GM21447 (cell line): ENCODE results near the gene NCOA7.
"Not testable (repeated sequence)": the region's sequence is repeated elsewhere in the genome, so short reads cannot be mapped to it uniquely, and the experiment has no call there.

ENCODE experiments used
- ATAC-seq: cut with Tn5 transposase; IDR thresholded peaks from one replicate; pipeline ENCODE4 v1.9.1; 2021; ENCODE audit not compliant: unreplicated experiment

The NCOA7 gene

DNA sequence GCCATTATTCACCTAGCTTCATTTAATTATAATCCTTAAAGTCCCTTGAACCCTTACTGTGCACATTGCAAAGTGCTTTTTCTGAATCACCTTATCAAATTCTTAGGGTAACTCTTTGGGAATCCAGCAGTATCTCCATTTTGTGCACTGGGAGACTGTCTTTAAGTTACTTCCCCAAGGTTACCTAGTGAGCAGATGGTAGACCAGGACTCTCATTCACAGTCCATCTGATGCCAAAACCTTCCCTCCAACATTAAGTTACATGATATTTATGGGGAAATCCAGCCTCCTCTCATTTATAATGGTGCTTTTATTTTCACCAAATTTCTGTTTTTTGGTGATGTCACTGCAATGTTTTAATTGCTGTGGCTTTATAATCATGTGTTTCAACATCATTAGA is 75.7 kb downstream of the NCOA7 start:
- no peak for ATAC-seq

DNA sequence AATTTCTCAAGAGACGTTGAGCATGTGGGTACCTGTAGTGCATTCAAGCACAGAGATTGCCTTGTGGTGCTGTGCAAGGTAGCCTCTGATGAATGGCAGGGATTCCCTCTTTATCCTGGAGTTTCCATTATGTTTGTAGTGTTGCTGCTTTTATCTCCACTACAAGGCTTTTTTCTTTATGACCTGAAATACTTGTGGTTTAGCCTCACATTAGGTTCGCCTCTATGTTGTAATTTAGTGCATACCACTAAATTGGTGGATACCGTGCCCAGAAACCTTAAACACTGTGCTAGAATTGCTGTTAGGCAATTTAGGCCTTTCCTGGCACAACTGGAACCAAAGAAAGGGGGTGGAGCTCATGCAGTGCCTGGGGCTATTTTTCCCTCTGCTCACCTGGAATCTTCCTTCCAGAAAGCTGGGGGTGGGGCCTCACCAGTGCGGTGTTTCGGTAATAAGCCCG is 76.8 kb downstream of the NCOA7 start:
- ATAC-seq: no peak

DNA sequence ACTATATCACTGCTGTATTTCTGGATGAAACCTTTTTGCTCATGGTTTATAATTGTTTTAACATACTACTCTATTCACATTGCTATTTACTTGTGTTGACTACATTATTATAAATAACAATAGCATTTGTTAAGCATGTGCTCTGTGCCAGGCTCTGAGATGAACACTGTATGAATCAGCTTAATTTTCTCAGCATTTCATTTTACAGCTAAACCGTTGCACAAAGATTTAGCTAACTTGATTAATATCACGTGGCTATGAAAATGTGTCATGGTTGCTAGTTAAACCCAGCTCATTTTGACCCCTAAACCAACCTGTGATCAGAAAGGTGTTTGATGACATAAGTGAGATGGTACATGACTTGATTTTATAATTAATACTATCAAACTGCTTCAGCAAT is 77.5 kb downstream of the NCOA7 start:
- no peak for ATAC-seq

DNA sequence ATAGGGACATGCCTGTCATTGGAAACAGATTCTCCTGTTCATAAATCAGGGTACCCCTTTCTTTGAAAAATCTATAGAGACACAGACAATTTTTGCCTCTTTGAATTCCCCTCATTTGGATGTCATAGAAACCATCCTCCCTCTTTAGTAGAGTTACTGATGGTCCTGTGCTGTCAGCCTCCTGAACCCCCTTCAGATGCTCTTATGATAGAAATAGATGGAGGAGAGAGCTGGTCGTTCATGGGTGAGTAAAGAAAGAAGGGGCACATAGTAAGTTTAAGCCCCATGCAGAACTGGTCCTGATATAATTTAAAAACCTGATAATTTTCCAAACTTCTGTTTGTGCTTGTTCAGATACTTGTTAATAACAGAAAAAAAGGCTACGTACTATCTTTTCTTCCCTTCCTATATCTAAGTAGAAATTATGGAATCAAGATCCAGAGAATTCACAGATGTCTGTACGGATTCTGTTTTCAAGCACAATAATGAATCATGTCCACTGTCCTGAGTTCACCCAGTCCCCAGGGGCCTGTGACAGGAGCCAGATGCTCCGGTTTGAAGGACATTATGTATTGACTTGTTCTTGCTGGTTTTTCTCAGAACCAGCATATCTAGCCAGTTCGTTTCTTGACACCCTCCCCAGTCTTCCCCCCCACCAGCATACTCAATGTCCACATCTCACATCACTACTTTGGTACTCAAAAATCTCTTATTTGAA is 78.1 kb downstream of the NCOA7 start:
- no peak for ATAC-seq

DNA sequence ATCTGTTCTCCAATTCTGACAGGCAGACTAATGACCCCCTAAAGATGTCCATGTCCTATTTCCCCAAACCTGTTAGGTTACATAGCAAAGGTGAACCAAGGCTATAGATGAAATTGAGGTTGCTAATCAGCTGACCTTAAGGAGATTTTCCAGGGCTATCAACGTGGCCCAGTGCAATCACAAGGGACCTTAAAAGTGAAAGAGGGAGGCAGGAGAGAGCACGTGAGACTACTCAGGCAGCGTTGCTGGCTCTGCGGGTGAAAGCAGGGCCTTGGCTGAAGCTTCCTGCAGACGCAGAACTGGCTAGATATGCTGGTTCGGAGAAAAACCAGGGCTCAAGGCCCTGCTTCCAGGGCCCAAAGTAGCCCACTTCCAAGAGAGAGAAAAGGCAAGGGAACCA is 78.7 kb downstream of the NCOA7 start:
- ATAC-seq: no peak

DNA sequence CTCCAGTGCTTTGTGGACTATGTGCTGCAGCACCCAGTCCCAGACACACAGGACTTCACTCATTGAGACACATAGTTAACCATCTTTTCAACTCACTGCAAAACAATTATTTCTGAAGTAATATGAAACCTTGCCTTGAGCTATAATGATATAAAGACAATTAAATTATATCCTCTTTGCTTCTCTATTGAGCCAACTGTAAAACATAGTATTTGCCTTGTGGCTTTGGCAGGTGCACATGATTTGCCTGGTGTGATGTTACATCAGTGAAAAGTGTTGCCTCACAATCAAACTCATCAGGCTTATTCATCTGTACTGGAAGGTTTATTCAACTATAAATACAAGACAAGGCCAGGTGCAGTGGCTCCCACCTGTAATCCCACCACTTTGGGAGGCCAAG is 80.6 kb downstream of the NCOA7 start:
- no peak for ATAC-seq

DNA sequence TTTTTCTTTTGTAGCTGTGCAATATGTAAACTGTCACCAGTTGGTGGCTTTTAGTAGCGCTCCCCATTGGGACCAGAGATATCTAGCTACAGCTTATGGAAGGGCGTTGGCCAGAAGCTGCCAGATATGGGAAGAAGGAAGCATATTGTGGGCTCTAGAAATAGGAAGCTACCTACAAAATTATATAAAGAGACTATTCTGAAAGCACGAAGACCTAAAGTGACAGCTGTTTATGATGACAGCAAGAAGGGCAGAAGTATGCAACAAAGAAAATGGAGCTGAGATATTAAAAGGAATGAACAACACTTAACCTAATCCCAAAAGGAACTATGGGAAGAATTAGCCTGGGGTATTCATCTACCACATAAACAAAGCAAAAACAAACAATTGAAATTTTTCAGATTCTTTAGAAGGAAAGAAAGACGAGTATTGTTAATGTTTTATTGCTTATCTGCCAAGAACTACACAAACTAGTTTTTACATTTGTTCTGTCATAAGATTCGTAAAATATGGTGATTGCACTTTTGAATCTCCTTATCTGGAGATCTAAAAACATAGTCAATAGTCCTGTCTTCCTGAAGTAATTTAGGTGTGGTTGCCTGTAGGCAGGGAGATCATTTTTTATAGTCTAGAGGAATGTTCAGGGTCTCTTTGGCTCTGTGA is 81.6 kb downstream of the NCOA7 start:
- no peak for ATAC-seq

DNA sequence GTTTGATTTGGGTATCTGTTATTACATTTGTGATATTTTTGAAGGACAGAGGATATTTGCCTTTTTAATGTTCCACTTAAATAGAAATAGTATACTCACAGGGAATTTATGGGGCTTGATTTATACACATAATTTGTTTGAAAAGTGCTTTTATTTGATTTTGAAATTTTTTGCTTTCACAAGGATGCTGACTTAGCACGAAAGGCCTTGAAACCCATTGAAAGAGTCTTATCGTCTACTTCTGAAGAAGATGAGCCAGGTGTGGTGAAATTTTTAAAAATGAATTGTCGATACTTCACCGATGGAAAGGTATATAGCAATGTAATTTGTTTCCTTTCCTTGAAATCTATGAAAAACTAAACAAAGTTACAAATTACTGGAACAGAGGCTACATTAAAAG is 91.5 kb downstream of the NCOA7 start:
- ATAC-seq: no peak

DNA sequence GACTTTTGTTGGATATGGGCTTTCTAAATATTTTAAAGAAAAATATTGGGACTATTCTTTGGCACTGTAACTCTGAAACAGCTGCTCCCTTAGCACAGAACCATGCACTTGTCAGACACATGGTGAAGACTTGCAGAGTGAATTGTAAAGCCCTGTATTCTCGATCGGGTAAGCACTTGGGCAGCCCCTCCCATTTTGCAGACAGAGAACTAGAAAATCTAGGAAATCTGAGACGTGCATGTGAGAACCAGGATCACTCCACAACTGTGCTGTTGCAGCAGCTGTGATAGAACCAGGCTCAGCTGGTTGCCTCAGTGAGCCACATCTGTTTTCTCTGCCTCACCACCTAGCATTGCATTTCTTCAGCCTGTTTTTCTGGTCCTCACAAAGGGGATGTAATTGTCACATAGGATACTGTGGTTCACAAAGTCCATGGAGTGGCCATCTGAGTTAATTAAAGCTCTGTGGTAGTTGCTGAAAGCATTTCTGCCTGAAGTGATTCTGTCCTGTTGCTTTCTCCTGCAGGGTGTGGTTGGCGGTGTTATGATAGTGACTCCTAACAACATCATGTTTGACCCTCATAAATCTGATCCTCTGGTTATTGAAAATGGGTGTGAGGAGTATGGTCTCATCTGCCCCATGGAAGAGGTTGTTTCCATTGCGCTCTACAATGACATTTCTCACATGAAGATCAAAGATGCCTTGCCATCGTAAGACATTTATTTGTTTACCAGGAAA is 94.0 kb downstream of the NCOA7 start:
- ATAC-seq: no peak

DNA sequence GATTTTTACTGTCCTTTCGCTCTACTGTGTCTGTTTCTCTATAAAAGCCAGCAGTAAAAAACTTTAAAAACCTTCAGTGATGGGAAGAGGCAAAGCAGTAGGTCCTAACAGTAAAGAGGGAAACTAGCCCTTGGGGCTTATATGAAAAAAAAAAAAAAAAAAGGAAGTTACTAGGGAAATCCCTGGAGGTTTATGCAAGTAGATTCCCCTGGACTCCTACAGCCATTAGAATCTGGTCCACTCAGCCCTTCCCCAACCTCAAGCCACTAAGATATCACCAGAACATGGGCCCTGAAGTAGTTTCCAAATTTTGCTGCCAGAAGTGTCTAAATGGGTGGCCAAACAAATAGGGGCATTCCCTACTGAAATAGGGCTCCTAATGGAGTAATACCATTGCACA is 95.3 kb downstream of the NCOA7 start:
- ATAC-seq: no peak

DNA sequence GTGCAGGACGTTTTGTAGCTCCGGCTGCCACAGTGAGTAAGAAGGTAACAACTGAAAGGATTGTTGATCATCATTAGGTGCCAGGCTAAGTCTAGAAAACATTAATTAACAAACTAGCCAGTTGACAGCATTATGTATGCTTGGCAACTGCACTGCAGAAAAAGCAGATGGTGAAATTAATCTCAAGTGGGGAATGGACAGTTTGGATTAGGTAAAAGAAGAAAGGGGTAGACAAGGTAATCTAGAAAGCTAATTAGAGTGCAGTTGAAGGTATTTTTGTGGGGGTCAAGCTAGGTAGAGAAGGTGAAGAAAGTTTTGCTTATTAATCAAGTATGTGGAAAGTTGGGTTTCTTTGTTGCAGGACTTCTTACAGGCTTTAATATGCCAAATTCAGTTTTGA is 96.2 kb downstream of the NCOA7 start:
- no peak for ATAC-seq

DNA sequence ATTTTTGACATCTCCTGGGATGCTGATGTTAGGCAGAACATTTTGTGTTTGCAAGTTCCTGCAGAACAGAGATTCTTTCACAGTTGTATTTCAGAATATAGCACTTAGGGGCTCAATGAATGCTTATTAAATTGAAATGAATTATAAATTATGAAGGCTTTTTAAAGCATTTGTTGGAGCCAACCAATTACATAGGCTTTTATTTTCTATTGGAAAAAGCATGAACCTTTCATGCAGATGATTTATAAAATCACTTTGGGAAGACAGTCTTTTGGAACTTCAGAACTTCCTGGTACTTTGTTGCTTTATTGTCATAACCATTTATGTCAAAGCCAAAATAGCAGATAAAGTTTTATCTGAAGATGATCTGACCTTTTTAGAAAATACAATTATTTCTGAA is 96.6 kb downstream of the NCOA7 start:
- no peak for ATAC-seq

DNA sequence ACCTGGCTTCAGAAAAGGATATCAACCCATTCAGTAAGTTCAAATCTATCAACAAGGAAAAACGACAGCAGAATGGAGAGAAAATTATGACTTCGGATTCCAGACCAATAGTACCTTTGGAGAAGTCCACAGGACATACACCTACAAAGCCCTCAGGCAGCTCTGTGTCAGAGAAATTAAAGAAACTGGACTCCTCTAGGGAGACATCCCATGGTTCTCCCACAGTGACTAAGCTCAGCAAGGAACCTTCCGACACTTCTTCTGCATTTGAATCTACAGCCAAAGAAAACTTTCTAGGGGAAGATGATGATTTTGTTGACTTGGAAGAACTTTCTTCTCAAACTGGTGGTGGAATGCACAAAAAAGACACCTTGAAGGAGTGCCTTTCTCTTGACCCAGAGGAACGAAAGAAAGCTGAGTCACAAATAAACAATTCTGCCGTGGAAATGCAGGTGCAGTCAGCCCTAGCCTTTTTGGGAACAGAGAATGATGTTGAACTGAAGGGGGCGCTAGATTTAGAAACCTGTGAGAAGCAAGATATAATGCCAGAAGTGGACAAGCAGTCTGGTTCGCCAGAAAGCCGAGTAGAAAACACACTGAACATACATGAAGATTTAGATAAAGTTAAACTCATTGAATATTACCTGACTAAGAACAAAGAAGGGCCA is 98.4 kb downstream of the NCOA7 start:
- no peak for ATAC-seq

DNA sequence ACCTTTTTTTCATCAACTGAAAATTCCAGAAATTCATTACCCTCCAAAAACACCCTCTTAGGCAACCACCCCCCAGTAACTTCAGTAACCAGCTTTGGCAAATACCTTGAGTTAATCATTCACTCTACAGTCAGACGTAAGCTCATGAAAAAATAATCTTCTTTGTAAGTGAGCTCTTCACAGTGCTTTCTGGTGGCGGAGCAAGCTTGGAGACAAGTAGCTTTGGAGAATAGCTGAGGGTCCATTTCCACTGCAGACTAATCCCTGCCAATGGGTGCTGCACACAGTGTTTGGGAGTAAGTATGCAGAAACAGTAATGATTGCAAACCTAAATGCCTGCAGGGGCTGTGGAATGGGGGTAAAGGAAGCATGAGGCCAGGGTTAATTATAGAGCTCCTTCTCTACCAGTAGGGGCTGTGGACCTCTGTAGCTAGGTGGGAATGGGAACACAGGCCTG is 109.0 kb downstream of the NCOA7 start:
- no peak for ATAC-seq

DNA sequence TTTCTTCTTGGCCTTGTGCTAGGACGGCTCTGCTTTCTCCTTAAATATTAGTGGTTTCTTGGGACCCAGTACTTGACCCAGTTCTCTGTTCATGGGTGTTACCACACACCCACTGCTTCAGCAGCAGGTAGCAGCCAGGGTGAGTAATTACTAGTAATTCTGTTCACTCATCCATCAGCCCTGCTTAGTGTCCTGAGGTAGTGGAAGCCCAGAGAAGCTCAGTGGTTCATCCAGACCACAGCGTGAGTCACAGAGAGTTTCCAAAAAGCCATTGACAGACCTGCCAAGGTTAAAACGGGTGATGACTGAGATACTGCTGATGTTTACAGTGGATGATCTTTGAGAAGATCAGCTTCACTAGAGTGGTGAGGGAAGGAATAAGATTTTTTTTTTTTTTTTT is 114.1 kb downstream of the NCOA7 start:
- peak; percentile 86 for ATAC-seq

DNA sequence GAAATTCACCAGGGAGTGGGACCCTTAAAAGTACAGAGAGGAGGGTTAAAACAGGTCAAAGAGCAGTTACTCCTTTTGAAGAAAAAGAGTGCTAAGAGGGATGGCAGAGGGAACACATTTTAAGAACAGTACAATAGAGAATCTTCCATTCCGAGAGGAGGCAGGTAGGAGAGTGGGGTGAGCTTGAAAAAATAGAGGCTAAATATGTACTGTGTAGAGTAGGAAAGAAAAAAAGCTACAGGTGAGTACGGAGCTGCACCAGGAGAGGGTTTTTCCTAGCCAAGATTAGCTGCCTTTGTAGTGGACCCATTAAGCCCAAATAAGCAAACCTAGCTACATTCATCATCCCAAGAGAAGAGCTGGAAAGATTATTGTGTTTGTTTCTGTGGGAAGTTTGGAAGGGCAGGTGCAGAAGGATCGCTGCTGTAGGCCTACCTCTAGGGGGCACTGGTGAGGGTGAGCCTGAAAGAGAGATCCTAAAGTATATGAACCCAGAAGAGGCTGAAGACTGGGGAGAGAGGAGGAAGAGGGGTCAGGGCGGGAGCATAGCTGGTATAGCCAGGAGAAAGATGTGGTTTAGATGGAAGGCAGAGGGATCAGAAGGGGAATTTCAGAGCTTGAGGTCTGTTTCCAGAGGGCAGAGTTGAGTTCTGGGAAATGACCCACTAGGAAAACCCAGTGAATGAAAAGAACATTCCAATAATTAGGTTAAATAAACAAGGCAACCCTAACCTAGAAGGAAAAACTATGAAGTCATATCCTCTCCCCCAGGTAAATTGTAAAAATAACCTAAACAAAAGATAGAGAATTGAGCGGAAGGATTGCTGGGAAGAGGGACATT is 115.6 kb downstream of the NCOA7 start:
- no peak for ATAC-seq

DNA sequence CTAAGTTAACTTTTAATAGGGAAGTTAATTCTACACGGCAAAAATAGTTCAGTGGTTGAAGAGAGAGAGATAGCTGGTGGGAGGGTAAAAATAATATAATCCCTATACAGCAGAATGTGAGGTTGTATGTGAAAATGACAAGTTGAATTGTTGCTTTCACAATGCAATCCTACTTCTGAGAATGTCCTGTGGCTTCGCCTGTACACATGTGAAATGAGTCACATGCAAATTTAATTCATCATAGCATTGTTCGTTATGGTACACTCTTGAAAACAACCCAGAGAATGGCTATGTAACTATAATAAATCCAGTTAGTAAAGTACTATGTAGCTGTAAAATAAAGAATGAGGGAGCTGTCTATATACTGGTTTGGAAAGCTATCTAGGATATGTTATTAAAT is 119.8 kb downstream of the NCOA7 start:
- ATAC-seq: peak; percentile 99

DNA sequence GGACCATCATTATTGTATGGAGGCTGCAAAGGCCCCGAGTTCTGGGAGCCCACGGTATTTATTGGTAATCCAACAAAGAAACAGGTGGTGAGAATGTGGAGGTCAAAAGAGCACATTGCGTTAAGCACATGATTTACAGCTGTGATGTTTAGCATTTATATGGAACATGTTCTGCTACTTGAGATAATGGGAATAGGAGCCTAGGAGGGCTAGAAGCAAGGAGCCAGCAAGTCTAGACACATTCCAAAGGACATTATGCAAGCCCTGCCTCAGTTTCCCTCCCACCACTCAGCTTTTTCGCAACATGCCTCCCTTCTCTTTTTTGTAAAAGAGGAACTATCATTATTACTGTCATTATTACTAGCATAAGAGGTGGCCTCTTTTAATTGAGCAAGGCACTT is 120.3 kb downstream of the NCOA7 start:
- ATAC-seq: not testable (repeated sequence)

DNA sequence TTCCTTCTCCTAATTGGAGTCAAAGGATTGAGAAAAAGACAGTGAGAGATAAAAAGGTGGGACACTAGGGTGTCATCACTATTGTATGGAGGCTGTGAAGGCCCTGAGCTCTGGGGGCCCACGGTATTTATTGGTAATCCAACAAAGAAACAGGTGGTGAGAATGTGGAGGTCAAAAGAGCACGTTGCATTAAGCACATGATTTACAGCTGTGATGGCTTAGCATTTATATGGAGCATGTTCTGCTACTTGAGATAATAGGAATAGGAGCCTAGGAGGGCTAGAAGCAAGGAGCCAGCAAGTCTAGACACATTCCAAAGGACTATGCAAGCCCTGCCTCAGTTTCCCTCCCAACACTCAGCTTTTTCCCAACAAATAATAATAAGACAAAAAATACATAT is 121.7 kb downstream of the NCOA7 start:
- not testable (repeated sequence) for ATAC-seq

DNA sequence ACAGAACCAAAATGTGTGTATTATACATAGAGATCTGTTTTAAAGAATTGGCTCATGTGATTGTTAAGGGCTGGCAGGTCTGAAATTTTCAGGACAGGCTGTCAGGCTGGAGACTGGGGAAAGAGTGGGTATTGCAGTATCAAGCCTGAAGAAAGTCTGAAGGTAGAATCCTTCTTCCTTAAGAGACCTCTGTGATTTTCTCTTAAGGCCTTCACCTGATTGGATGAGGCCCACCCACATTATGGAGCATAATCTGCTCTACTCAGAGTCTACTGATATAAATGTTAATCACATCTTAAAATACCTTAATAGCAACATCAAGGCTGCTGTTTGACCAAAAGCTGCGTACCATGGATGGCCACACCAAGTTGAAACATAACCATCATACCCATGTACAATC is 122.4 kb downstream of the NCOA7 start:
- ATAC-seq: no peak
